ENCODE results near the gene CGAS. TPM values are rescaled to one million over a fixed set of nuclear protein-coding genes. Genes with fewer than 3 reads are reported as not detected.
A peak's percentile ranks its signal among the peaks of the same experiment; 100 is the strongest.

CGAS gene
- total RNA-seq = 1 to 10 TPM; 3.4 to 8.3 (median 4.3) TPM

GRCh38 chr6:73452107-73452461 lies at the start of gene CGAS:
Gene CGAS, minus strand, starts transcription at chr6:73452297. Its CDS starts 116 bp downstream, at chr6:73452181.
- Histone ChIP-seq H3K9me3 (no peaks in the 10 kb centered on the region), H3K27me3 (no peaks in the 10 kb centered on the region), H3K36me3 (no peaks in the 10 kb centered on the region), H3K27ac (peak within 1 kb of the TSS; percentile 76 to 87 (median 82)), H3K4me1 (peaks cover 0 to 10% (median 0%) of the 10 kb centered on the region in 4 donors), H3K4me3 (peak within 1 kb of the TSS; percentile 62 to 81 (median 70))
- TF ChIP-seq, protein P1, sequence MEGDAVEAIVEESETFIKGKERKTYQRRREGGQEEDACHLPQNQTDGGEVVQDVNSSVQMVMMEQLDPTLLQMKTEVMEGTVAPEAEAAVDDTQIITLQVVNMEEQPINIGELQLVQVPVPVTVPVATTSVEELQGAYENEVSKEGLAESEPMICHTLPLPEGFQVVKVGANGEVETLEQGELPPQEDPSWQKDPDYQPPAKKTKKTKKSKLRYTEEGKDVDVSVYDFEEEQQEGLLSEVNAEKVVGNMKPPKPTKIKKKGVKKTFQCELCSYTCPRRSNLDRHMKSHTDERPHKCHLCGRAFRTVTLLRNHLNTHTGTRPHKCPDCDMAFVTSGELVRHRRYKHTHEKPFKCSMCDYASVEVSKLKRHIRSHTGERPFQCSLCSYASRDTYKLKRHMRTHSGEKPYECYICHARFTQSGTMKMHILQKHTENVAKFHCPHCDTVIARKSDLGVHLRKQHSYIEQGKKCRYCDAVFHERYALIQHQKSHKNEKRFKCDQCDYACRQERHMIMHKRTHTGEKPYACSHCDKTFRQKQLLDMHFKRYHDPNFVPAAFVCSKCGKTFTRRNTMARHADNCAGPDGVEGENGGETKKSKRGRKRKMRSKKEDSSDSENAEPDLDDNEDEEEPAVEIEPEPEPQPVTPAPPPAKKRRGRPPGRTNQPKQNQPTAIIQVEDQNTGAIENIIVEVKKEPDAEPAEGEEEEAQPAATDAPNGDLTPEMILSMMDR (IDR thresholded peaks at IDR 0.05) = no peak
- peak in 1 of 2 donors; percentile 29 for TF ChIP-seq POLR2A (IDR thresholded peaks at IDR 0.05)
- DNase-seq = peak in 2 of 3 donors; percentile 75 to 89

- Histone ChIP-seq H3K9me3 (no peaks in the 10 kb centered on the region), H3K36me3 (peaks cover 0 to 96% (median 0%) of the 10 kb centered on the region in 3 donors), H3K27me3 (no peaks in the 10 kb centered on the region), H3K27ac (no peak overlapping the region), H3K4me1 (no peaks in the 10 kb centered on the region), H3K4me3 (no peak overlapping the region)
- no peak for TF ChIP-seq POLR2A (IDR thresholded peaks at IDR 0.05)
- TF ChIP-seq, protein P1 (IDR thresholded peaks at IDR 0.05) = no peak
- no peak for DNase-seq
These were observed 45.8 kb upstream of the CGAS start for GRCh38 chr6:73497915-73498314.

DNA sequence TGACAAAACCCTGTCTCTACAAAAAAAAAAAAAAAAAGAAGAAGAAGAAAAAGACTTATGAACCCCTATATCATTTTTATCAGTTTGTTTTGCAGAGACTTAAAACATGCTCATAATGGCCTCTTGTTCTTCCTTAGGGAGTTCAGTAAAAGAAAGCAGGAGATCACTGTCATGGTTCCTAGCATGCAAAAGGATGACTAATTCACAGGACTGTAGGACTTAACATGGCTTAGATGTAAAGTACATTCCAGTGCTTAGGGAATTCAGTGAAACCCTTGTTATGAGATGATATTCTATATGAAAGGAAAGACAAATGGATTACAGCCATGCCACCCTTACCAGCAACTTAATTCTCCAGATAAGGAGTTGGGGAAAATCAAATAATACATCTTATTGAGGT lies 39.3 kb upstream of the CGAS start:
- H3K4me3 ChIP-seq = no peak overlapping the region
- no peaks in the 10 kb centered on the region for H3K9me3 ChIP-seq
- TF ChIP-seq, protein P1 (IDR thresholded peaks at IDR 0.05) = no peak
- TF ChIP-seq POLR2A (IDR thresholded peaks at IDR 0.05) = no peak
- peaks cover 0 to 81% (median 0%) of the 10 kb centered on the region in 3 donors for H3K36me3 ChIP-seq
- H3K27ac ChIP-seq = no peak overlapping the region
- no peak for DNase-seq
- H3K27me3 ChIP-seq = no peaks in the 10 kb centered on the region
- H3K4me1 ChIP-seq = no peaks in the 10 kb centered on the region

DNA sequence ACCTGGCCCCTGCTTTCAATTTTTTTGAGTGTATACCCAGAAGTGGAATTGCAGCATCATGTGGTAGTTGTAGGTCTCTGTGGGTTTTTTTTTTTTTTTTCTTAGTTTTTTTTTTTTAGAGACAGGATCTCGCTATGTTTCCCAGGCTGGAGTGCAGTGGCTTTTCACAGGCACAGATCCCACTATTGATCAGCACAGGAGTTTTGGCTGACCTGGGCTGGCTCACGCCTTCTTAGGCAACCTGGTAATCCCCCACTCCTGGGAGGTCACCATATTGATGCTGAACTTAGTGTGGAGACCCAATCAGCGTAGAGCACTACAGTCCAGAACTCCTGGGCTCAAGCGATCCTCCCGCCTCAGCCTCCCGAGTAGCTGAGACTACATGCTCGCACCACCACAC lies 35.4 kb upstream of the CGAS start:
- Histone ChIP-seq H3K27ac (no peak overlapping the region), H3K4me1 (no peaks in the 10 kb centered on the region), H3K9me3 (no peaks in the 10 kb centered on the region), H3K36me3 (peaks cover 0 to 82% (median 3%) of the 10 kb centered on the region in 3 donors), H3K4me3 (no peak overlapping the region), H3K27me3 (no peaks in the 10 kb centered on the region)
- TF ChIP-seq, protein P1 (IDR thresholded peaks at IDR 0.05) = no peak
- DNase-seq = no peak

DNA sequence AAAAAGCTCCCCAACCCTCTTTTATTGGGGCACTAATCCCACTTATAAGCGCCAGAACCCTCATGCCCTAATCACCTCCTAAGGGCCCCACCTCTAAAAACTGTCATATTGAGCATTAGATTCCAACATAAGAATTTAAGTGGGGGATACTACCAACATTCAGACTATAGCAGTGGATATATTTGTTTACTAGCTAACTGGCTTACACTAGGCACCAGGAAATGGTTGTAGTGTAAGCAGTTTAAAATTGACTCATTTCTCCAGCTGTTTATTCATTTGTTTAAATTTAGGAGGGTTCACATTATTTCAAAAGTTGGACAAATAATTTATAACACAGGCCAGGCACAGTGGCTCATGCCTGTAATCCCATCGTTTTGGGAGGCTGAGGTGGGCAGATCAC lies 32.3 kb upstream of the CGAS start:
- TF ChIP-seq, protein P1 (IDR thresholded peaks at IDR 0.05) = no peak
- Histone ChIP-seq H3K9me3 (no peaks in the 10 kb centered on the region), H3K27me3 (no peaks in the 10 kb centered on the region), H3K4me3 (no peak overlapping the region), H3K4me1 (no peaks in the 10 kb centered on the region), H3K36me3 (peaks cover 0 to 93% (median 3%) of the 10 kb centered on the region in 3 donors), H3K27ac (no peak overlapping the region)
- DNase-seq = no peak

DNA sequence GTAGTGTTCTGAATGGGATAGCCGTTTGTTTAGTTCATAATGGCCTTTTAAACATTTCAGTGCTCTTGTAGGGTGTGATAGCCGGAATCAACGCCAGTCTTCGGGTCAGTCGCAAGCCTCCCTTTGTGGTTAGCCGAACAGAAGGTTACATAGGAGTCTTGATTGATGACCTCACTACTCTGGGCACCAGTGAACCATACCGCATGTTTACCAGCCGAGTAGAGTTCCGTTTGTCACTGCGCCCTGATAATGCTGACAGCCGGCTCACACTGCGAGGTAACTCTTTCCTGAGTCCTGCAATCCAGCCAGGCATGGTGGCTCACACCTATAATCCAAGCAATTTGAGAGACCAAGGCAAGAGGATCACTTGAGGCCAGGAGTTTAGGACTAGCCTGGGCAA lies 29.9 kb upstream of the CGAS start:
- no peak for DNase-seq
- Histone ChIP-seq H3K9me3 (no peaks in the 10 kb centered on the region), H3K27ac (no peak overlapping the region), H3K27me3 (no peaks in the 10 kb centered on the region), H3K36me3 (peaks cover 0 to 96% (median 3%) of the 10 kb centered on the region in 3 donors), H3K4me1 (no peaks in the 10 kb centered on the region), H3K4me3 (no peak overlapping the region)
- TF ChIP-seq, protein P1 (IDR thresholded peaks at IDR 0.05) = no peak
- no peak for TF ChIP-seq POLR2A (IDR thresholded peaks at IDR 0.05)
